Tibial nerve (tissue), 4 donors: ENCODE measurements around the gene CCNQ. TPM values are rescaled to one million over a fixed set of nuclear protein-coding genes. Genes with fewer than 3 reads are reported as not detected.

Experiments
- DNase-seq, 2 donors: peaks; one replicate each; pipeline ENCODE4 v3.0.0-alpha.2; 2019; ENCODE audit warnings: low spot score in 2 of 2
- H3K27ac ChIP-seq, 4 donors: fragments of 200-600 bp; sonication (generic) in 3 of 4; one replicate each; pipeline ENCODE4 v1.5.1; 2017 to 2019; ENCODE audit warnings: mild to moderate bottlenecking in 1 of 4
- H3K27me3 ChIP-seq, 2 donors: fragments of 200-600 bp; sonication (generic) in 1 of 2; one replicate each; pipeline versions ENCODE4 v1.5.1 to v1.6.0; 2017 to 2019
- H3K36me3 ChIP-seq, 3 donors: fragments of 200-600 bp; sonication (generic); one replicate each; pipeline ENCODE4 v1.5.1; 2018 to 2019
- H3K4me1 ChIP-seq, 4 donors: fragments of 200-600 bp; sonication (generic) in 3 of 4; one replicate each; pipeline ENCODE4 v1.5.1; 2017 to 2019
- H3K4me3 ChIP-seq, 4 donors: fragments of 200-600 bp; sonication (generic) in 3 of 4; one replicate each; pipeline ENCODE4 v1.5.1; 2017 to 2019; ENCODE audit warnings: mild to moderate bottlenecking in 1 of 4, moderate library complexity in 1 of 4
- H3K9me3 ChIP-seq, 4 donors: fragments of 200-600 bp; sonication (generic) in 3 of 4; one replicate each; pipeline ENCODE4 v1.5.1; 2017 to 2019
- EP300 ChIP-seq, 2 donors: sonication (generic); formaldehyde crosslinking; IDR thresholded peaks; one replicate each; pipeline ENCODE4 v1.6.1; 2017; ENCODE audit warnings: antibody characterized with exemption in 2 of 2, mild to moderate bottlenecking in 1 of 2
- POLR2A ChIP-seq, 2 donors: fragments of 450-650 bp; IDR thresholded peaks; one replicate each; pipeline ENCODE4 v1.6.1; 2017; ENCODE audit warnings: antibody characterized with exemption in 2 of 2, mild to moderate bottlenecking in 2 of 2, moderate library complexity in 2 of 2
- WGBS, 2 donors: methylation state at CpG; one replicate each; pipeline ENCODE4 v1.1.5; 2018; 5-methylcytosine and 5-hydroxymethylcytosine counted together
- total RNA-seq, 4 donors: library from RNA; depleted of rRNA; stranded (reverse); fragments of >200 nt; gene quantifications; one replicate each; pipeline ENCODE4 v1.1.0, GENCODE V29; 2016
- TF ChIP-seq, protein P1 (sequence below), 5 experiments: fragments of 200-600 bp in 3 of 5; fragments of 450-650 bp in 2 of 5; sonication (generic) in 3 of 5; IDR thresholded peaks; one replicate each; pipeline ENCODE4 v1.5.1; 2016 to 2019; ENCODE audit warnings: antibody characterized with exemption in 5 of 5, mild to moderate bottlenecking in 3 of 5, moderate library complexity in 2 of 5

The CCNQ gene
- total RNA-seq, 4 donors from 2014 or later, result 26.4 to 36.9 (median 32.2) TPM

DNA sequence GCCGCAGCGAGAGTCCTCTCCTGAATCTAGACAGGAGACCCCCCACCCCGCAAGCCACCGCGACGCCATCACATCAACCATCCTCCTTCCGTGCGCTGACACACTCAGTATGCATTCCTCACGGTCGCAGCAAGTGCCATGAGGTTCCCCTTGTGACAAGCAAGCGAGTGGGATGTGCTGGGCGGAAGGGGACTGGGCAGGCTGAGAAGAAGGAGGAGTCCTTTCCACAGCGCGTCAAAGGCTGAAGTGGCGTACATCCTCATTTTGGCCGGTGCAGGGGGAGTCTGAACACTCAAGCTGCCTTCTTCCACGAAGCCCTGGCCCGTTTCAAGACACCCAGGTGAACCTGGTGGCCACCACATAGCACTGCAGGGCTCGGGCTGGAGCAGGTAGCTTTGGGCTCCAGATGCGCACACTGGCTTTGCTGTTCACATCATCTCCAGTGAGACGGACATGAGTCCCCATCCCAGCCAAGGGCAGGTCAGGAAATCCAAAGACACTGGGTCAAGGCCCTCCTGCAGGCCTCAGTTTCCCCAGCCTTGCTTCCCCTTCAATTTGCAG, 30.4 kb downstream of the CCNQ start:
- Histone ChIP-seq H3K4me3 (no peak overlapping the region), H3K9me3 (no peaks in the 10 kb centered on the region), H3K27me3 (peaks cover 0 to 5% of the 10 kb centered on the region in 2 donors), H3K27ac (no peak overlapping the region), H3K4me1 (no peaks in the 10 kb centered on the region), H3K36me3 (no peaks in the 10 kb centered on the region)
- DNase-seq, result no peak
- TF ChIP-seq POLR2A (IDR thresholded peaks at IDR 0.05) (no peak), EP300 (IDR thresholded peaks at IDR 0.05) (no peak)
- TF ChIP-seq, protein P1, sequence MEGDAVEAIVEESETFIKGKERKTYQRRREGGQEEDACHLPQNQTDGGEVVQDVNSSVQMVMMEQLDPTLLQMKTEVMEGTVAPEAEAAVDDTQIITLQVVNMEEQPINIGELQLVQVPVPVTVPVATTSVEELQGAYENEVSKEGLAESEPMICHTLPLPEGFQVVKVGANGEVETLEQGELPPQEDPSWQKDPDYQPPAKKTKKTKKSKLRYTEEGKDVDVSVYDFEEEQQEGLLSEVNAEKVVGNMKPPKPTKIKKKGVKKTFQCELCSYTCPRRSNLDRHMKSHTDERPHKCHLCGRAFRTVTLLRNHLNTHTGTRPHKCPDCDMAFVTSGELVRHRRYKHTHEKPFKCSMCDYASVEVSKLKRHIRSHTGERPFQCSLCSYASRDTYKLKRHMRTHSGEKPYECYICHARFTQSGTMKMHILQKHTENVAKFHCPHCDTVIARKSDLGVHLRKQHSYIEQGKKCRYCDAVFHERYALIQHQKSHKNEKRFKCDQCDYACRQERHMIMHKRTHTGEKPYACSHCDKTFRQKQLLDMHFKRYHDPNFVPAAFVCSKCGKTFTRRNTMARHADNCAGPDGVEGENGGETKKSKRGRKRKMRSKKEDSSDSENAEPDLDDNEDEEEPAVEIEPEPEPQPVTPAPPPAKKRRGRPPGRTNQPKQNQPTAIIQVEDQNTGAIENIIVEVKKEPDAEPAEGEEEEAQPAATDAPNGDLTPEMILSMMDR (IDR thresholded peaks at IDR 0.05), result no peak
- WGBS, 2 donors, result 87 to 90% methylated on average over 12 to 21 of the region's 21 CpGs

DNA sequence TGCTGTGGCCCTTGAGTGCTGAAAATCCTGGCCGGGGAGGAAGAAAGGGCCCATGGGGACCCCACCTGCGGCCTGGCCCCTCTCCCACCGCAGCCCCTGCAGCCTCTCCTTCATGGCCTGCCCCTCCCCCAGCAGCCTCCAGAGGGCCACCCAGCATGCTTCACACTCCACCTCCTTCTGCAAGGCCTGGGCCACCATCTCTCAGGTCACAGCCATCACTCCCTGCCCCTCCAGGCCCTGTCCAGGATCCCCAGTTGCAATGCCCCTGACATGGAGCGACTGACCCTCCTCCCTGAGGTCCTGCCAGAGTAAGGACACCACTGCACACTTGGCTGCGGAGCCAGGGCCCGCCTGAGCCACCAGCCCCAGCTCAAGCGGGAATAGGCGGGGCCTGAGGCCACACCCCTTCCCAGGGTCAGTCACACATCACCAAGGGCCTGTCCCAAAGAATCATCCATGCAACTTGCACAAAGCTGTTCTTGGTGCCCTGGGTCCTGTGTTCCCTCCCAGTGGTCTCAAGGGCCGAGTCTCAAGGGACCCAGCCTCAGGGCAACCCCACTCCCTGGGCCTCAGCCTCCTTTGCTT, 32.9 kb downstream of the CCNQ start:
- Histone ChIP-seq H3K9me3 (no peaks in the 10 kb centered on the region), H3K4me3 (no peak overlapping the region), H3K4me1 (no peaks in the 10 kb centered on the region), H3K36me3 (no peaks in the 10 kb centered on the region), H3K27ac (no peak overlapping the region), H3K27me3 (no peaks in the 10 kb centered on the region)
- DNase-seq, result no peak
- WGBS, 2 donors, result 57 to 78% methylated on average over 1 to 6 of the region's 9 CpGs
- TF ChIP-seq, protein P1 (IDR thresholded peaks at IDR 0.05), result no peak
- TF ChIP-seq EP300 (IDR thresholded peaks at IDR 0.05), result no peak
- no peak for TF ChIP-seq POLR2A (IDR thresholded peaks at IDR 0.05)

DNA sequence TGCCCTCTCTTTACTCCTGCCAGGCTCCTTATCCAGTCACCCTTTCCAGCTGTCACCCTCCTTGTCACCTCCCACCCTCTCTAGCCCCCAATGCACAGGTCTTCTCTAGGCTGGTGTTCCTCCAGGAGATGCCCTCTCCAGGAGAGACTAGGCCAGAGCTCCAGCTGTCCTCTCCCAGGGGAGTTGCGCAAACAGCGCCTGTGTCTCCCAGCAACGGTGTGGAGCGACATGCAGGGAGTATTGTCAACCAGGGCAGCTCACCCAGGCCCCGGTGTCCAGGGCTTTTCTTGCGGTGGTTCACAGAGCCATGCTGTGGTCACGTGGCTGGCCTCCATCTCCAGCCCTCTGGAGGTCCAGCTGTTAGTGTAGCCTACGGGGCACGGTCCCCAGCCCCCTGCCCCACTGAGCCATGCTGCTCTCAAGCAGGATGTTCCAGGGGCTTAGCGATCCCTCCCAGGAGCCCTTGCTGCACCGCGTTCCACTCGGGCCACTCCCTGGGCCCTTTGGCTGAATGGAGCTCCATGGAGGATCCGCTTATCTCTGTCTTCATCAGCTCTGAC, 34.8 kb downstream of the CCNQ start:
- no peak for DNase-seq
- H3K27ac ChIP-seq, result no peak overlapping the region
- no peaks in the 10 kb centered on the region for H3K36me3 ChIP-seq
- H3K9me3 ChIP-seq, result no peaks in the 10 kb centered on the region
- TF ChIP-seq POLR2A (IDR thresholded peaks at IDR 0.05) (no peak), EP300 (IDR thresholded peaks at IDR 0.05) (no peak)
- TF ChIP-seq, protein P1 (IDR thresholded peaks at IDR 0.05), result no peak
- WGBS, 2 donors, result 76% methylated on average over 14 of the region's 14 CpGs; no CpG with 5 or more reads in 1 of the 2 donors
- H3K4me1 ChIP-seq, result no peaks in the 10 kb centered on the region
- no peaks in the 10 kb centered on the region for H3K27me3 ChIP-seq
- no peak overlapping the region for H3K4me3 ChIP-seq

DNA sequence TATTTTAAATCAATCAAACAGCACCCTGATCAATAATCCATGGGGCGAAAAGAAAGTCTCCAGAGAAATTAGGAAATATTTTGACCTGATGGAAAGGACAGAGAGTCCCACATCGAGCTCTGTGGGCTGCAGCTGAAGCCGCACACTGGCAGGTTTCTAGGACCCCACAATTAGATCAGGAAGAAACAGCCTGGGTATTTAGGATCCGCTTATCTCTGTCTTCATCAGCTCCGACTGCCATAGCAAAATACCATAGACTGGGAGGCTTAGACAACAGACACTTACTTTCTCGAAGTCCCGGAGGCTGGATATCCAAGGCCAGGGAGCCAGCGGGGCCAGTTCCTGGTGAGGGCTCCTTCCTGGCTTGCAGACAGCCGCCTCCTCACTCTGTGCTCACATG, 36.4 kb downstream of the CCNQ start:
- H3K4me1 ChIP-seq, result no peaks in the 10 kb centered on the region
- no peaks in the 10 kb centered on the region for H3K27me3 ChIP-seq
- no peaks in the 10 kb centered on the region for H3K9me3 ChIP-seq
- no peak for DNase-seq
- no peak overlapping the region for H3K4me3 ChIP-seq
- no peak overlapping the region for H3K27ac ChIP-seq
- TF ChIP-seq EP300 (IDR thresholded peaks at IDR 0.05) (no peak), POLR2A (IDR thresholded peaks at IDR 0.05) (no peak)
- TF ChIP-seq, protein P1 (IDR thresholded peaks at IDR 0.05), result no peak
- H3K36me3 ChIP-seq, result no peaks in the 10 kb centered on the region
- WGBS, 2 donors, result 88 to 94% methylated on average over 5 to 9 of the region's 9 CpGs

DNA sequence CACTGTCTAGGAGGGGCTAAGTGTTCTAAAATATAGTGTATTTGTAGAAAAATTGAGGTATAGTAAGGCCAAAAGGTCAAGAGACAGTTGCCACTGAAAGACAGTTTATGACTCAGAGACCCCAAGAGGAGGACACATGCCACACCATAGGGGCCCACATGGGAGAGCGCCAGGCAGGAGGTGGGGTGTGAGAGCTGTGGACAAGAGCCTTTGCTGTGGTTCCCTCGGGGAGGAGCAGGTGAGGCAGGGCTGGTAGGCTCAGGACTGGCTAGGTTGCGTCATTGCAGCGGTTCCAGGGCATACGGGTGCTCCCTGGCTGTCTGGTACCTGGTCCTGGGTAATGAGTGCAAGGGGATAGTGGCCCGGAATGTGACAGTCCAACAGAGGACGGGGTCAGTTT, 37.6 kb downstream of the CCNQ start:
- Histone ChIP-seq H3K27me3 (peaks cover 0 to 3% of the 10 kb centered on the region in 2 donors), H3K4me3 (no peak overlapping the region), H3K27ac (no peak overlapping the region), H3K9me3 (no peaks in the 10 kb centered on the region), H3K36me3 (no peaks in the 10 kb centered on the region), H3K4me1 (no peaks in the 10 kb centered on the region)
- TF ChIP-seq EP300 (IDR thresholded peaks at IDR 0.05), result no peak
- TF ChIP-seq, protein P1 (IDR thresholded peaks at IDR 0.05), result no peak
- TF ChIP-seq POLR2A (IDR thresholded peaks at IDR 0.05), result no peak
- WGBS, 2 donors, result 69 to 79% methylated on average over 2 to 7 of the region's 7 CpGs
- no peak for DNase-seq
